HL-60 (cell line): ENCODE measurements around the gene SELENBP1.

ENCODE experiments used
- DNase-seq, 2 experiments: peaks; one replicate each; pipeline ENCODE4 v3.0.0-alpha.2; 2010 to 2020; ENCODE audit warnings: low read depth in 1 of 2, low spot score in 1 of 2
- H3K27ac ChIP-seq: fragments of 250-450 bp; sonication (Bioruptor Pico); replicated peaks from 2 replicates; pipeline ENCODE4 v1.5.1; 2020; ENCODE audit warnings: mild to moderate bottlenecking, moderate library complexity
- H3K27me3 ChIP-seq: fragments of 250-450 bp; sonication (Bioruptor Pico); 2 replicates; pipeline ENCODE4 v1.5.1; 2021; ENCODE audit warnings: mild to moderate bottlenecking, moderate library complexity; ENCODE audit not compliant: insufficient read depth, poor library complexity, severe bottlenecking
- H3K4me3 ChIP-seq: replicated peaks from 2 replicates; pipeline ENCODE4 v1.5.1; 2011; ENCODE audit warnings: mild to moderate bottlenecking, control low read depth, low read length; ENCODE audit not compliant: insufficient read depth
- GABPA ChIP-seq: IDR thresholded peaks from 2 replicates; pipeline ENCODE4 v1.6.1; 2012; ENCODE audit warnings: low read depth
- POLR2AphosphoS5 ChIP-seq: IDR thresholded peaks from 2 replicates; pipeline ENCODE4 v1.6.1; 2012; ENCODE audit warnings: low read depth
- SPI1 ChIP-seq: IDR thresholded peaks from 2 replicates; pipeline ENCODE4 v1.6.1; 2012; ENCODE audit warnings: low read depth, mild to moderate bottlenecking, borderline replicate concordance
- TF ChIP-seq, protein P1 (sequence below): IDR thresholded peaks from one replicate; pipeline ENCODE4 v1.5.1; 2011; ENCODE audit warnings: low read length, control low read depth, inconsistent platforms; ENCODE audit not compliant: insufficient read depth
- TF ChIP-seq, protein P2 (sequence below): IDR thresholded peaks from 2 replicates; pipeline ENCODE4 v1.6.1; 2012; ENCODE audit warnings: low read depth; ENCODE audit not compliant: insufficient replicate concordance

The SELENBP1 gene

DNA sequence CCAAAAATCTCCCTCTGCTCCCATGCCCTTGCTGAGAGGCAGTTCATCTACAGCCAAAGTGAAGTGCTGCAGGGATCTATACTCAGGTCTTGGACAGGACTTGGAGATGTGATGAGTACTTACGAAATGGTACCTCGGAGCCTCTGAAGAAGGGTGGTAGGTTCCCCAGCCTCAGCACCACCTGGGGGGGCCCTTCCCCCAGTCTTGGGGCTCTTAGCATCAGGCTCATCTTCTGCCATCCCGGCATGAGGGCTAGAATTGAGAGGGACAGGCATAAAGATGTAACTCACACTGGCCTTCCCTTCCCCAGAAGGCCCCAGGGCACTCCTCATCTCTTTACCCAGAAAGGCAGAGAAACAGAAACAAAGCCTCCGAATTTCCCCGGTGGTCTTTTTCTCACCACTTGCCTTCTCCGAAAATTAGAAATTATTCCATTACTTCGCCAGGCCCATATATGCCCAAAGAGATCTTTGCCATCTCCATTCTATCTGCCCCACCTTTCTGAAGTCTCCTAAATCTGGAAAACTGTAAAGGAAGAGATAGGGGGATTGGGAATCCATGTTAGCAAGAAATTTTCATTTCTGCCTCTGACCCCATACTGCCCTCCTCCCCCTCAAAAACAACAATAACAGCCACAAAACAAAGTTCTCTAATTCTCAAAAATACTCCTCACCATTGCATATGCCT is 26.3 kb downstream of the SELENBP1 start:
- Histone ChIP-seq H3K27ac (peak overlapping the region; percentile 95), H3K4me3 (peak overlapping the region; percentile 69), H3K27me3 (no peaks in the 10 kb centered on the region)
- no peak for DNase-seq
- TF ChIP-seq, protein P1, sequence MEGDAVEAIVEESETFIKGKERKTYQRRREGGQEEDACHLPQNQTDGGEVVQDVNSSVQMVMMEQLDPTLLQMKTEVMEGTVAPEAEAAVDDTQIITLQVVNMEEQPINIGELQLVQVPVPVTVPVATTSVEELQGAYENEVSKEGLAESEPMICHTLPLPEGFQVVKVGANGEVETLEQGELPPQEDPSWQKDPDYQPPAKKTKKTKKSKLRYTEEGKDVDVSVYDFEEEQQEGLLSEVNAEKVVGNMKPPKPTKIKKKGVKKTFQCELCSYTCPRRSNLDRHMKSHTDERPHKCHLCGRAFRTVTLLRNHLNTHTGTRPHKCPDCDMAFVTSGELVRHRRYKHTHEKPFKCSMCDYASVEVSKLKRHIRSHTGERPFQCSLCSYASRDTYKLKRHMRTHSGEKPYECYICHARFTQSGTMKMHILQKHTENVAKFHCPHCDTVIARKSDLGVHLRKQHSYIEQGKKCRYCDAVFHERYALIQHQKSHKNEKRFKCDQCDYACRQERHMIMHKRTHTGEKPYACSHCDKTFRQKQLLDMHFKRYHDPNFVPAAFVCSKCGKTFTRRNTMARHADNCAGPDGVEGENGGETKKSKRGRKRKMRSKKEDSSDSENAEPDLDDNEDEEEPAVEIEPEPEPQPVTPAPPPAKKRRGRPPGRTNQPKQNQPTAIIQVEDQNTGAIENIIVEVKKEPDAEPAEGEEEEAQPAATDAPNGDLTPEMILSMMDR, result no peak
- TF ChIP-seq GABPA (no peak), POLR2AphosphoS5 (no peak), SPI1 (no peak)
- TF ChIP-seq, protein P2, sequence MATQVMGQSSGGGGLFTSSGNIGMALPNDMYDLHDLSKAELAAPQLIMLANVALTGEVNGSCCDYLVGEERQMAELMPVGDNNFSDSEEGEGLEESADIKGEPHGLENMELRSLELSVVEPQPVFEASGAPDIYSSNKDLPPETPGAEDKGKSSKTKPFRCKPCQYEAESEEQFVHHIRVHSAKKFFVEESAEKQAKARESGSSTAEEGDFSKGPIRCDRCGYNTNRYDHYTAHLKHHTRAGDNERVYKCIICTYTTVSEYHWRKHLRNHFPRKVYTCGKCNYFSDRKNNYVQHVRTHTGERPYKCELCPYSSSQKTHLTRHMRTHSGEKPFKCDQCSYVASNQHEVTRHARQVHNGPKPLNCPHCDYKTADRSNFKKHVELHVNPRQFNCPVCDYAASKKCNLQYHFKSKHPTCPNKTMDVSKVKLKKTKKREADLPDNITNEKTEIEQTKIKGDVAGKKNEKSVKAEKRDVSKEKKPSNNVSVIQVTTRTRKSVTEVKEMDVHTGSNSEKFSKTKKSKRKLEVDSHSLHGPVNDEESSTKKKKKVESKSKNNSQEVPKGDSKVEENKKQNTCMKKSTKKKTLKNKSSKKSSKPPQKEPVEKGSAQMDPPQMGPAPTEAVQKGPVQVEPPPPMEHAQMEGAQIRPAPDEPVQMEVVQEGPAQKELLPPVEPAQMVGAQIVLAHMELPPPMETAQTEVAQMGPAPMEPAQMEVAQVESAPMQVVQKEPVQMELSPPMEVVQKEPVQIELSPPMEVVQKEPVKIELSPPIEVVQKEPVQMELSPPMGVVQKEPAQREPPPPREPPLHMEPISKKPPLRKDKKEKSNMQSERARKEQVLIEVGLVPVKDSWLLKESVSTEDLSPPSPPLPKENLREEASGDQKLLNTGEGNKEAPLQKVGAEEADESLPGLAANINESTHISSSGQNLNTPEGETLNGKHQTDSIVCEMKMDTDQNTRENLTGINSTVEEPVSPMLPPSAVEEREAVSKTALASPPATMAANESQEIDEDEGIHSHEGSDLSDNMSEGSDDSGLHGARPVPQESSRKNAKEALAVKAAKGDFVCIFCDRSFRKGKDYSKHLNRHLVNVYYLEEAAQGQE, result no peak

DNA sequence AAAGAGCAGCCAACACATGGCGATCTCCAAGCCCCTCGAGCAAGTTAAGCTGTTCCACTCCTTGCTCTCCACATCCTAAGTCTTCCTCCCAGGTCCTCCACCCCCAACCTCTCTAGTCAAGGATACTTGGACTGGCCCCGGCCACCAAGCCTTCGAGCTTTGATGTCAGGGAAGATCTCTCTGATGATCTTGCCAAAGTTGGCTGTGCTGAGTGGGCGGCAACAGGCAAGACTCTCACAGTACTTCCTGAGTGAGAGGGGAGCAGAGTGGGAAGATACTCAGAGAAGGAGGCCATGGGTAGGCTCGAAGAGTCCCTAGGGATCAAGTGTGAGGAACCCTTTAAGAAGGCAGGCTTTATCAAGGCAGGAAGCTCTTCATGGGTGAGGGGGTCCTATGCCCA is 28.2 kb downstream of the SELENBP1 start:
- DNase-seq, result no peak
- H3K27ac ChIP-seq, result no peak overlapping the region
- TF ChIP-seq GABPA (no peak), POLR2AphosphoS5 (no peak), SPI1 (no peak)
- TF ChIP-seq, protein P1, result no peak
- TF ChIP-seq, protein P2, result no peak
- no peak overlapping the region for H3K4me3 ChIP-seq
- no peaks in the 10 kb centered on the region for H3K27me3 ChIP-seq

DNA sequence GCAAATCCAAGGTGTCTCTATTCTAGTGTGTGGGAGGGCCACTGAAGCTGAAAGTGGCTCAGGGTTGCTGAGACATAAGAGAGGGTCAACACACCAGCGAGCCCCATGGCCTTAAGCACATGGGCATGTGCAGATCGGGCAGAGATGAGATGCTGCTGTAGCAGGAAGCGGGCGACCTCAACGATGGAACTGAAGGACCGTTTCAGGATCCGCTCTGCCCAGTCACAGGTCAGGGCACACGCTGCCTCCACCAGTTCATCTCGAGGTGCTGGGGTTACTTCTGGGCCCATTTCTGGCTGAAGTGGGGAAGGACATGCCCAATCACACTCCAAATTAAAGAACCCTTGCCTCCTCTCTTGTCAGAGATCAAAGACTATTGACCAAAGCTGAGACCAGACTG is 28.9 kb downstream of the SELENBP1 start:
- Histone ChIP-seq H3K4me3 (no peak overlapping the region), H3K27ac (no peak overlapping the region), H3K27me3 (no peaks in the 10 kb centered on the region)
- TF ChIP-seq, protein P2, result no peak
- TF ChIP-seq, protein P1, result no peak
- TF ChIP-seq SPI1 (no peak), POLR2AphosphoS5 (no peak), GABPA (no peak)
- no peak for DNase-seq
